Measurements from ENCODE around the gene ITGB1. TPM values are rescaled to one million over a fixed set of nuclear protein-coding genes. Genes with fewer than 3 reads are reported as not detected.

The ITGB1 gene
- total RNA-seq, 2 donors from 2014 or later, result 164 to 259 TPM

- no peaks in the 10 kb centered on the region for H3K27me3 ChIP-seq
- TF ChIP-seq POLR2A (IDR thresholded peaks at IDR 0.05) (no peak), CTCF (IDR thresholded peaks at IDR 0.05) (no peak)
- DNase-seq, result no peak
- peak overlapping the region; percentile 88 to 100 (median 99) for H3K27ac ChIP-seq
- intact Hi-C loops (cut with DNase I), result no loop called here
- H3K4me3 ChIP-seq, result peak overlapping the region; percentile 53 to 93
- ATAC-seq, result no peak
- H3K9me3 ChIP-seq, result no peaks in the 10 kb centered on the region
- WGBS, 2 donors, result 14 to 16% methylated on average over 10 of the region's 10 CpGs
- no peaks in the 10 kb centered on the region for H3K36me3 ChIP-seq (replicated peaks in 1 of 2; ENCODE audit: insufficient read depth in 1 of 2, low read depth in 2 of 2)
- H3K4me1 ChIP-seq, result peaks cover 54% of the 10 kb centered on the region
Observed at GRCh38 chr10:32959006-32959920, 1.2 kb upstream of the ITGB1 start.

- intact Hi-C loops (cut with DNase I), result no loop called here
- WGBS, 2 donors, result 0% methylated on average over 12 to 64 of the region's 87 CpGs
- H3K4me1 ChIP-seq, result peaks cover 68% of the 10 kb centered on the region
Observed at GRCh38 chr10:32957341-32958084, 517 bp downstream of the ITGB1 start.

GRCh38 chr10:32956365-32957197 is 1.4 kb downstream of the ITGB1 start:
- Histone ChIP-seq H3K4me1 (peaks cover 65% of the 10 kb centered on the region), H3K27ac (peak overlapping the region; percentile 88 to 100 (median 99)), H3K4me3 (peak overlapping the region; percentile 51 to 53), H3K27me3 (no peaks in the 10 kb centered on the region), H3K36me3 (replicated peaks in 1 of 2; ENCODE audit: insufficient read depth in 1 of 2, low read depth in 2 of 2) (no peaks in the 10 kb centered on the region), H3K9me3 (no peaks in the 10 kb centered on the region)
- WGBS, 2 donors, result 12 to 20% methylated on average over 13 of the region's 13 CpGs
- ATAC-seq (no peak), DNase-seq (peak in 1 of 4 donors; percentile 21)
- TF ChIP-seq CTCF (IDR thresholded peaks at IDR 0.05), result no peak
- TF ChIP-seq POLR2A (IDR thresholded peaks at IDR 0.05), result no peak
- intact Hi-C loops (cut with DNase I), result no loop called here

More at GRCh38 chr10:32957341-32958084, 517 bp downstream of the ITGB1 start:
- no peaks in the 10 kb centered on the region for H3K36me3 ChIP-seq (replicated peaks in 1 of 2; ENCODE audit: insufficient read depth in 1 of 2, low read depth in 2 of 2)
- TF ChIP-seq POLR2A (IDR thresholded peaks at IDR 0.05) (peak in 1 of 3 donors; percentile 10), CTCF (IDR thresholded peaks at IDR 0.05) (no peak)
- H3K27me3 ChIP-seq, result no peaks in the 10 kb centered on the region
- peak overlapping the region; percentile 51 to 53 for H3K4me3 ChIP-seq
- peak; percentile 64 to 73 (median 66) for DNase-seq
- peak overlapping the region; percentile 88 to 100 (median 99) for H3K27ac ChIP-seq
- peak; percentile 36 for ATAC-seq
- no peaks in the 10 kb centered on the region for H3K9me3 ChIP-seq

GRCh38 chr10:32955790-32956189 is 2.2 kb downstream of the ITGB1 start:
- H3K27me3 ChIP-seq, result no peaks in the 10 kb centered on the region
- intact Hi-C loops (cut with DNase I), result no loop called here
- ATAC-seq (no peak), DNase-seq (no peak)
- H3K4me3 ChIP-seq, result no peak overlapping the region
- peaks cover 70% of the 10 kb centered on the region for H3K4me1 ChIP-seq
- TF ChIP-seq CTCF (IDR thresholded peaks at IDR 0.05) (no peak), POLR2A (IDR thresholded peaks at IDR 0.05) (no peak)
- no peaks in the 10 kb centered on the region for H3K9me3 ChIP-seq
- no peaks in the 10 kb centered on the region for H3K36me3 ChIP-seq (replicated peaks in 1 of 2; ENCODE audit: insufficient read depth in 1 of 2, low read depth in 2 of 2)
- 0 to 3% methylated on average over 1 of the region's 1 CpG for WGBS, 2 donors
- H3K27ac ChIP-seq, result peak overlapping the region in 3 of 4 donors; percentile 54 to 100 (median 98)

All from body of pancreas (tissue), 4 donors.